IMR-90 (cell line): Measurements from ENCODE around the gene FNDC3B. TPM values are rescaled to one million over a fixed set of nuclear protein-coding genes. Genes with fewer than 3 reads are reported as not detected.

ENCODE experiments used
- ATAC-seq: fragments of 200-7000 bp; cut with Tn5 transposase; 2 replicates; pipeline ENCODE4 v1.9.1; 2020; ENCODE audit warnings: low read depth, mild to moderate bottlenecking, moderate library complexity
- BruUV-seq: library from RNA; stranded (reverse); fragments of 400-500 nt; replicated peaks from 2 replicates; lab custom pipeline; 2021; lab: Mats Ljungman, UMichigan
- CTCF ChIA-PET: fragments of 300-600 bp; formaldehyde crosslinking; extraction: SDS; loops from one replicate; lab custom pipeline; 2021; ENCODE audit warnings: antibody characterized with exemption; lab: Yijun Ruan, JAX
- POLR2A ChIA-PET: fragments of 300-600 bp; sonication (Branson Sonifier 250); formaldehyde crosslinking; loops from one replicate; lab custom pipeline; 2022; ENCODE audit warnings: antibody characterized with exemption; ENCODE audit not compliant: unreplicated experiment; lab: Charles Lee
- DNase-seq: peaks from one replicate; pipeline ENCODE4 v3.0.0; 2013
- H2AFZ ChIP-seq: replicated peaks from 2 replicates; pipeline ENCODE3; 2013; ENCODE audit warnings: low read length, mild to moderate bottlenecking; ENCODE audit not compliant: poor library complexity
- H2AK5ac ChIP-seq: 2 replicates; pipeline ENCODE4 v1.6.1; 2013; ENCODE audit warnings: low read depth, low read length, inconsistent platforms
- H2AK9ac ChIP-seq: replicated peaks from 2 replicates; pipeline ENCODE3; 2013; ENCODE audit warnings: mild to moderate bottlenecking, low read depth, low read length, moderate library complexity; ENCODE audit not compliant: poor library complexity
- H2BK120ac ChIP-seq: 2 replicates; pipeline ENCODE4 v1.6.1; 2013; ENCODE audit warnings: low read depth, low read length, inconsistent platforms
- H2BK15ac ChIP-seq: 3 replicates; pipeline ENCODE4 v1.6.1; 2013; ENCODE audit warnings: low read depth, low read length, inconsistent platforms
- H2BK20ac ChIP-seq: 2 replicates; pipeline ENCODE4 v1.6.1; 2013; ENCODE audit warnings: low read depth, mild to moderate bottlenecking, inconsistent platforms, low read length, moderate library complexity
- H2BK5ac ChIP-seq: 2 replicates; pipeline ENCODE4 v1.6.1; 2013; ENCODE audit warnings: mild to moderate bottlenecking, low read depth, low read length, inconsistent platforms; ENCODE audit not compliant: poor library complexity, severe bottlenecking
- H3K14ac ChIP-seq: replicated peaks from 2 replicates; pipeline ENCODE4 v1.6.1; 2013; ENCODE audit warnings: low read depth, low read length, inconsistent platforms
- H3K18ac ChIP-seq: 2 replicates; pipeline ENCODE4 v1.6.1; 2013; ENCODE audit warnings: low read depth, low read length, control low read depth
- H3K23ac ChIP-seq: 2 replicates; pipeline ENCODE4 v1.6.1; 2013; ENCODE audit warnings: low read depth, low read length, inconsistent platforms
- H3K27ac ChIP-seq: 2 replicates; pipeline ENCODE4 v1.5.1; 2013; ENCODE audit warnings: mild to moderate bottlenecking, control low read depth, low read length; ENCODE audit not compliant: insufficient read depth
- H3K27me3 ChIP-seq: 2 replicates; pipeline ENCODE4 v1.6.1; 2013; ENCODE audit warnings: low read length; ENCODE audit not compliant: control insufficient read depth, insufficient read depth
- H3K36me3 ChIP-seq: 2 replicates; pipeline ENCODE4 v1.6.1; 2013; ENCODE audit warnings: low read length, mixed read lengths; ENCODE audit not compliant: control insufficient read depth, insufficient read depth
- H3K4ac ChIP-seq: 2 replicates; pipeline ENCODE4 v1.6.1; 2013; ENCODE audit warnings: low read depth, low read length, inconsistent platforms
- H3K4me1 ChIP-seq: 2 replicates; pipeline ENCODE4 v1.6.1; 2013; ENCODE audit warnings: low read length, mixed read lengths; ENCODE audit not compliant: control insufficient read depth, insufficient read depth
- H3K4me2 ChIP-seq: 2 replicates; pipeline ENCODE4 v1.6.1; 2013; ENCODE audit warnings: low read depth, mild to moderate bottlenecking, control low read depth, low read length, moderate library complexity
- H3K4me3 ChIP-seq: 2 replicates; pipeline ENCODE4 v1.5.1; 2013; ENCODE audit warnings: low read depth, mild to moderate bottlenecking, control low read depth, low read length, moderate library complexity; ENCODE audit not compliant: insufficient read depth
- H3K56ac ChIP-seq: 2 replicates; pipeline ENCODE4 v1.6.1; 2013; ENCODE audit warnings: low read length, inconsistent platforms; ENCODE audit not compliant: insufficient read depth; ENCODE audit errors: extremely low read depth
- H3K79me1 ChIP-seq, 2 experiments: 2 replicates each; pipeline ENCODE4 v1.6.1; 2013; ENCODE audit warnings: low read length in 2 of 2, inconsistent platforms in 1 of 2, low read depth in 1 of 2
- H3K9ac ChIP-seq: 2 replicates; pipeline ENCODE4 v1.6.1; 2013; ENCODE audit warnings: low read depth, low read length, control low read depth
- H3K9me1 ChIP-seq: 2 replicates; pipeline ENCODE4 v1.6.1; 2013; ENCODE audit warnings: low read length, inconsistent platforms; ENCODE audit not compliant: insufficient read depth
- H3K9me3 ChIP-seq: 2 replicates; pipeline ENCODE4 v1.6.1; 2013; ENCODE audit warnings: low read length; ENCODE audit not compliant: control insufficient read depth, insufficient read depth
- H4K20me1 ChIP-seq: 2 replicates; pipeline ENCODE4 v1.6.1; 2013; ENCODE audit warnings: low read length, inconsistent platforms; ENCODE audit not compliant: insufficient read depth
- H4K5ac ChIP-seq: 2 replicates; pipeline ENCODE4 v1.6.1; 2013; ENCODE audit warnings: mild to moderate bottlenecking, low read depth, low read length, control low read depth
- H4K8ac ChIP-seq, 2 experiments: 2 replicates each; pipeline ENCODE4 v1.6.1; 2013; ENCODE audit warnings: low read depth in 2 of 2, low read length in 2 of 2, control low read depth in 1 of 2, inconsistent platforms in 1 of 2
- H4K91ac ChIP-seq: 2 replicates; pipeline ENCODE4 v1.6.1; 2013; ENCODE audit warnings: low read depth, low read length, inconsistent platforms; ENCODE audit not compliant: insufficient read depth
- BHLHE40 ChIP-seq: fragments of 150-350 bp; IDR thresholded peaks from 2 replicates; pipeline ENCODE4 v1.6.1; 2016; ENCODE audit warnings: mild to moderate bottlenecking, low read depth, low read length
- CEBPB ChIP-seq: IDR thresholded peaks from 2 replicates; pipeline ENCODE4 v1.6.1; 2012; ENCODE audit warnings: low read depth, low read length, improper control_type of control experiment
- CHD1 ChIP-seq: IDR thresholded peaks from 2 replicates; pipeline ENCODE4 v1.6.1; 2012; ENCODE audit warnings: low read depth, low read length, improper control_type of control experiment
- CTCF ChIP-seq: conservative IDR thresholded peaks from 2 replicates; pipeline ENCODE4 v1.5.1; 2012; ENCODE audit warnings: mild to moderate bottlenecking, low read depth, low read length, improper control_type of control experiment
- FOS ChIP-seq: fragments of 150-350 bp; IDR thresholded peaks from 2 replicates; pipeline ENCODE4 v1.6.1; 2016; ENCODE audit warnings: low read depth, low read length
- MAFK ChIP-seq: IDR thresholded peaks from 2 replicates; pipeline ENCODE4 v1.6.1; 2012; ENCODE audit warnings: low read depth, low read length, improper control_type of control experiment
- MAZ ChIP-seq: IDR thresholded peaks from 2 replicates; pipeline ENCODE4 v1.6.1; 2012; ENCODE audit warnings: low read depth, mild to moderate bottlenecking, low read length, improper control_type of control experiment, moderate library complexity, borderline replicate concordance
- MXI1 ChIP-seq: IDR thresholded peaks from 2 replicates; pipeline ENCODE4 v1.6.1; 2012; ENCODE audit warnings: low read depth, mild to moderate bottlenecking, low read length, moderate library complexity, borderline replicate concordance
- NFE2L2 ChIP-seq: fragments of 150-350 bp; IDR thresholded peaks from 2 replicates; pipeline ENCODE4 v1.6.1; 2016; ENCODE audit warnings: low read depth, mild to moderate bottlenecking, low read length
- POLR2A ChIP-seq: IDR thresholded peaks from 2 replicates; pipeline ENCODE4 v1.6.1; 2012; ENCODE audit warnings: mild to moderate bottlenecking, low read depth, low read length
- RAD21 ChIP-seq: IDR thresholded peaks from 2 replicates; pipeline ENCODE4 v1.6.1; 2012; ENCODE audit warnings: low read length, improper control_type of control experiment
- RCOR1 ChIP-seq: IDR thresholded peaks from 2 replicates; pipeline ENCODE4 v1.6.1; 2012; ENCODE audit warnings: mild to moderate bottlenecking, low read length, improper control_type of control experiment; ENCODE audit not compliant: insufficient replicate concordance
- RFX5 ChIP-seq: IDR thresholded peaks from 2 replicates; pipeline ENCODE4 v1.8.0; 2012; ENCODE audit warnings: low read depth, mild to moderate bottlenecking, low read length, moderate library complexity
- SMC3 ChIP-seq: fragments of 150-350 bp; IDR thresholded peaks from 2 replicates; pipeline ENCODE4 v1.6.1; 2016; ENCODE audit warnings: low read depth, mild to moderate bottlenecking, antibody characterized with exemption, low read length, moderate library complexity
- WGBS, 2 experiments: methylation state at CpG; one replicate each; pipeline versions ENCODE4 v1.1.5 to v1.1.7; 2013; ENCODE audit warnings: missing lambda C conversion rate in 2 of 2; ENCODE audit not compliant: insufficient read length in 1 of 2; ENCODE audit errors: extremely low coverage in 2 of 2; 5-methylcytosine and 5-hydroxymethylcytosine counted together
- dilution Hi-C: fragments of 300-500 bp; cut with HindIII; formaldehyde crosslinking; loops from one replicate; pipeline ENCODE4 v1.14.3; 2018; ENCODE audit warnings: low sequenced_read_pairs; ENCODE audit not compliant: unreplicated experiment
- in situ Hi-C: fragments of 300-500 bp; cut with MboI; formaldehyde crosslinking; loops from 3 replicates; pipeline ENCODE4 v1.14.3; 2019; ENCODE audit warnings: low sequenced_read_pairs, inconsistent platforms, mixed read lengths
- intact Hi-C: fragments of 100-400 bp; cut with micrococcal nuclease; formaldehyde crosslinking; loops from 2 replicates; pipeline ENCODE4 v1.10.0; 2022
- polyA plus RNA-seq, 3 experiments: library from polyadenylated mRNA; depleted of rRNA; stranded (reverse); fragments of >200 nt; gene quantifications; 2 replicates each; pipeline ENCODE4 v1.2.3, GENCODE V29; 2012; ENCODE audit warnings: low replicate concordance in 1 of 3
- total RNA-seq: library from RNA; depleted of rRNA; stranded (reverse); fragments of >200 nt; gene quantifications from 2 replicates; pipeline ENCODE4 v1.2.3, GENCODE V29; 2012
- TF ChIP-seq, protein P1 (sequence below): fragments of 150-350 bp; IDR thresholded peaks from 2 replicates; pipeline ENCODE4 v1.6.1; 2016; ENCODE audit warnings: low read depth, mild to moderate bottlenecking, low read length, moderate library complexity, borderline replicate concordance

The FNDC3B gene
- total and polyA plus RNA-seq, 2 of the 4 experiments (the other 2 are of a cell fraction) = 23.9 to 150 TPM

DNA sequence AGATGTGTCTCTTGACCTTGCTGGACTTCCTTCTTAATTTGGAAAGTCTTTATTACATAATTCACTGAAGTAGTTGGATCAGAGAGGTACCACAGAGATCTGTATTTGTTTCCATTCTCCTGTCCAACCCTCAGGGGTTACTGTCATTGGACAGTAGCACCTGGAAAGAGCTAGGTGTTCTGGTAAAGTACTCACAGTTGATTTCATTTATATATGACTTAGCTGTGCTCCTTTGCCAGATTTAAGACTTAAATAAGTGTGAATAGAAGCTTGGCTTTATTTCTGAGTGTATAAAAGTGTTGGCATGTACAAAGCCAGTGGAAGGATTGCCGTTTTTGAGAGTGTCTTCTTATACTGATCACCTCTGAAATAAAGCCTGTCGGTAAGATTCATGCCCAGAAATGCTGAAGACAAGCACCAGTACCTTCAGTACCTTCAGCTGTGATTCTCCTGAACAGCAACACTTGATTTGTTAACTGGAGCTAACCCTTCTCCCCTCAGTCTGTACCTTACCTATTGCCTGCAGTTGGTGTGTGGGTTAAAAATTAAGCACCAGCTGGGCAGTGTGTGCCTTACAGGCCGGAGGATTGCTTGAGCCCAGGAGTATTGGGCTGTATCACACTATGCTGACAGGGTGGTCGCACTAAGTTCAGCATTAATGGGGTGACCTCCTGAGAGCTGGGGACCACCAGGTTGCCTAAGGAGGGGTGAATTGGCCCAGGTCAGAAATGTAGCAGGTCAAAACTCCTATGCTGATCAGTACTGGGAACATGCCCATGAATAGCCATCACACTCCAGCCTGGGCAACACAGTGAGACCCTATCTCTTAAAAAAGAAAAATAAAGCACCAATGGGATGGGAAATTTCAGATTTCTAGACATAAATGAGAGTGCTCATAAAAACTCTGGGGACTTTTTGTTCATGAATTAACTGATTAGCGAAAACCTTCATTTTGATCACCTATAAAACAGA, 197.7 kb downstream of the FNDC3B start:
- H3K9ac ChIP-seq = no peak overlapping the region
- no peak overlapping the region for H2BK120ac ChIP-seq
- no peak overlapping the region for H3K18ac ChIP-seq
- DNase-seq (no peak), ATAC-seq (no peak)
- H2BK5ac ChIP-seq = no peak overlapping the region
- H3K56ac ChIP-seq = no peak overlapping the region
- dilution Hi-C loops (no loop called here), in situ Hi-C loops (no loop called here), intact Hi-C loops (no loop called here)
- H3K23ac ChIP-seq = no peak overlapping the region
- H3K4me2 ChIP-seq = no peak overlapping the region
- no peak overlapping the region for H2AK5ac ChIP-seq
- H3K36me3 ChIP-seq = peaks cover 14% of the 10 kb centered on the region
- no peak overlapping the region for H4K8ac ChIP-seq
- H4K91ac ChIP-seq = no peak overlapping the region
- no peak overlapping the region for H2BK15ac ChIP-seq
- H3K4ac ChIP-seq = no peak overlapping the region
- CTCF ChIA-PET = interaction anchor here (1.2 kb wide), 1 partner anchor 11 kb away, joined by 4 read pairs; no protein-coding TSS in a partner anchor
- H2BK20ac ChIP-seq = no peak overlapping the region
- H3K9me3 ChIP-seq = peaks cover under 1% of the 10 kb centered on the region
- H2AFZ ChIP-seq = no peak overlapping the region
- H3K14ac ChIP-seq = no peak overlapping the region
- WGBS, 2 experiments = 100% methylated on average over 2 of the region's 5 CpGs; no CpG with 5 or more reads in 1 of the 2 experiments
- H4K20me1 ChIP-seq = peaks cover 49% of the 10 kb centered on the region; the same call in 1 of the 2 replicates
- H4K5ac ChIP-seq = no peak overlapping the region
- POLR2A ChIA-PET = no interaction called here
- H2AK9ac ChIP-seq = no peak overlapping the region
- no peaks in the 10 kb centered on the region for H3K27me3 ChIP-seq
- H3K79me1 ChIP-seq = peaks cover 47 to 81% of the 10 kb centered on the region in 2 experiments
- H3K4me1 ChIP-seq = peaks cover 2% of the 10 kb centered on the region; the same call in 1 of the 2 replicates
- H3K27ac ChIP-seq = no peak overlapping the region
- no peak overlapping the region for H3K4me3 ChIP-seq
- BruUV-seq = no TSS peak
- H3K9me1 ChIP-seq = peaks cover 16% of the 10 kb centered on the region
- TF ChIP-seq SMC3 (no peak), RAD21 (no peak), POLR2A (no peak), CHD1 (no peak), FOS (no peak), CEBPB (no peak), NFE2L2 (no peak), CTCF (no peak), RCOR1 (no peak), RFX5 (no peak), MAFK (no peak), BHLHE40 (no peak), MXI1 (no peak), MAZ (no peak)
- TF ChIP-seq, protein P1, sequence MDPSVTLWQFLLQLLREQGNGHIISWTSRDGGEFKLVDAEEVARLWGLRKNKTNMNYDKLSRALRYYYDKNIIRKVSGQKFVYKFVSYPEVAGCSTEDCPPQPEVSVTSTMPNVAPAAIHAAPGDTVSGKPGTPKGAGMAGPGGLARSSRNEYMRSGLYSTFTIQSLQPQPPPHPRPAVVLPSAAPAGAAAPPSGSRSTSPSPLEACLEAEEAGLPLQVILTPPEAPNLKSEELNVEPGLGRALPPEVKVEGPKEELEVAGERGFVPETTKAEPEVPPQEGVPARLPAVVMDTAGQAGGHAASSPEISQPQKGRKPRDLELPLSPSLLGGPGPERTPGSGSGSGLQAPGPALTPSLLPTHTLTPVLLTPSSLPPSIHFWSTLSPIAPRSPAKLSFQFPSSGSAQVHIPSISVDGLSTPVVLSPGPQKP = no peak
